K562 (cell line): Measurements from ENCODE around the gene IFT122. TPM values are rescaled to one million over a fixed set of nuclear protein-coding genes. Genes with fewer than 3 reads are reported as not detected.

Source experiments
- ATAC-seq: fragments of 200-7000 bp; cut with Tn5 transposase; 3 replicates; pipeline ENCODE4 v1.9.1; 2020; ENCODE audit warnings: moderate library complexity
- BruUV-seq: library from RNA; stranded (reverse); fragments of 400-500 nt; replicated peaks from 2 replicates; lab custom pipeline; 2021; lab: Mats Ljungman, UMichigan
- CTCF ChIA-PET: fragments of 300-600 bp; formaldehyde crosslinking; extraction: SDS; loops from one replicate; lab custom pipeline; 2021; ENCODE audit warnings: low intra/inter-chr PET ratio; lab: Yijun Ruan, JAX
- POLR2A ChIA-PET: fragments of 300-600, 350-650 bp; sonication (Branson Sonifier 250); formaldehyde crosslinking; extraction: SDS; loops from one replicate; lab custom pipeline; 2021; ENCODE audit warnings: antibody characterized with exemption, inconsistent platforms; lab: Yijun Ruan, JAX
- DNase-seq, 4 experiments: peaks; one replicate each; pipeline versions ENCODE4 v3.0.0 to v3.0.0-alpha.2; 2011 to 2018; ENCODE audit warnings: low spot score in 3 of 4, mixed read lengths in 3 of 4; ENCODE audit errors: extremely low read depth in 1 of 4
- FAIRE-seq: peaks from 2 replicates; lab custom pipeline; 2011; peaks lifted over from hg19 to GRCh38; lab: Jason Lieb, UNC
- H2AFZ ChIP-seq: 2 replicates; pipeline ENCODE4 v1.6.0; 2011; ENCODE audit warnings: low read depth, low read length, control low read depth, inconsistent platforms
- H3K27ac ChIP-seq: fragments of 200-600 bp; 3 replicates; pipeline ENCODE4 v1.8.0; 2011; ENCODE audit warnings: low read depth, mild to moderate bottlenecking, control low read depth, inconsistent platforms, low read length, moderate library complexity, mixed read lengths; ENCODE audit errors: extremely low read depth
- H3K27me3 ChIP-seq, 2 experiments: fragments of 300-600 bp in 1 of 2; 2 replicates in 1 of 2; 3 replicates in 1 of 2; pipeline versions ENCODE4 v1.6.0 to v1.8.0; 2011; ENCODE audit warnings: inconsistent platforms in 2 of 2, low read length in 2 of 2, mild to moderate bottlenecking in 1 of 2, mixed read lengths in 1 of 2, moderate library complexity in 1 of 2; ENCODE audit not compliant: control insufficient read depth in 2 of 2, insufficient read depth in 2 of 2
- H3K36me3 ChIP-seq: fragments of 300-600 bp; 3 replicates; pipeline ENCODE4 v1.8.0; 2011; ENCODE audit warnings: mild to moderate bottlenecking, low read length, inconsistent platforms; ENCODE audit not compliant: control insufficient read depth, insufficient read depth
- H3K4me1 ChIP-seq, 2 experiments: fragments of 200-600 bp in 1 of 2; replicated peaks in 1 of 2; 2 replicates in 1 of 2; 3 replicates in 1 of 2; pipeline versions ENCODE4 v1.5.1 to v1.8.0; 2011; ENCODE audit warnings: inconsistent platforms in 2 of 2, low read length in 2 of 2, mild to moderate bottlenecking in 1 of 2, mixed read lengths in 1 of 2, moderate library complexity in 1 of 2; ENCODE audit not compliant: control insufficient read depth in 2 of 2, insufficient read depth in 2 of 2
- H3K4me2 ChIP-seq: 2 replicates; pipeline ENCODE4 v1.6.1; 2011; ENCODE audit warnings: low read length, control low read depth, inconsistent platforms, mixed read lengths; ENCODE audit not compliant: insufficient read depth
- H3K4me3 ChIP-seq: fragments of 200-600 bp; sonication (generic), shearing (Covaris generic); 2 replicates; pipeline ENCODE4 v1.5.1; 2016; ENCODE audit warnings: control low read depth, inconsistent platforms
- H3K79me2 ChIP-seq: fragments of 200-600 bp; 3 replicates; pipeline ENCODE4 v1.8.0; 2011; ENCODE audit warnings: low read length, inconsistent platforms; ENCODE audit not compliant: control insufficient read depth, insufficient read depth
- H3K9ac ChIP-seq, 2 experiments: 2 replicates each; pipeline versions ENCODE4 v1.6.0 to v1.6.1; 2011; ENCODE audit warnings: low read depth in 2 of 2, low read length in 2 of 2, control low read depth in 1 of 2, inconsistent platforms in 1 of 2, mild to moderate bottlenecking in 1 of 2, mixed read lengths in 1 of 2; ENCODE audit not compliant: insufficient read depth in 1 of 2
- H3K9me1 ChIP-seq: one replicate; pipeline ENCODE4 v1.6.0; 2011; ENCODE audit warnings: inconsistent platforms, mild to moderate bottlenecking, low read length, moderate library complexity; ENCODE audit not compliant: control insufficient read depth, insufficient read depth
- H3K9me3 ChIP-seq: replicated peaks from 2 replicates; pipeline ENCODE4 v1.5.1; 2011; ENCODE audit warnings: low read depth, low read length, inconsistent platforms; ENCODE audit not compliant: control insufficient read depth, insufficient read depth
- H4K20me1 ChIP-seq: replicated peaks from 2 replicates; pipeline ENCODE4 v1.6.1; 2011; ENCODE audit warnings: low read length, inconsistent platforms, mixed read lengths; ENCODE audit not compliant: control insufficient read depth, insufficient read depth
- CBFB ChIP-seq: sonication (generic); formaldehyde crosslinking; IDR thresholded peaks from 2 replicates; pipeline ENCODE4 v1.4.0; 2020; ENCODE audit warnings: mild to moderate bottlenecking, missing genetic modification reagents
- ERF ChIP-seq: fragments of 450-650 bp; formaldehyde crosslinking; IDR thresholded peaks from 2 replicates; pipeline ENCODE4 v1.4.0; 2020; ENCODE audit warnings: mild to moderate bottlenecking, mixed read lengths
- MAFG ChIP-seq: fragments of 450-650 bp; conservative IDR thresholded peaks from 2 replicates; pipeline ENCODE4 v1.6.1; 2016; ENCODE audit warnings: missing genetic modification characterization, missing compliant biosample characterization
- MEF2A ChIP-seq: IDR thresholded peaks from 2 replicates; pipeline ENCODE4 v1.6.1; 2011; ENCODE audit warnings: low read depth, mild to moderate bottlenecking, low read length, moderate library complexity; ENCODE audit not compliant: control insufficient read depth
- MLX ChIP-seq, 2 experiments: fragments of 450-650 bp in 1 of 2; sonication (generic) in 1 of 2; formaldehyde crosslinking; conservative IDR thresholded peaks; 2 replicates each; pipeline versions ENCODE4 v1.4.0 to v1.8.1; 2020 to 2022; ENCODE audit warnings: mild to moderate bottlenecking in 1 of 2, missing genetic modification reagents in 1 of 2
- NBN ChIP-seq: fragments of 450-650 bp; IDR thresholded peaks from 2 replicates; pipeline ENCODE4 v1.6.1; 2016; ENCODE audit warnings: low read depth, mild to moderate bottlenecking
- NCOA6 ChIP-seq: fragments of 450-650 bp; IDR thresholded peaks from 2 replicates; pipeline ENCODE4 v1.6.1; 2017; ENCODE audit warnings: mild to moderate bottlenecking
- PKNOX1 ChIP-seq: fragments of 450-650 bp; IDR thresholded peaks from 2 replicates; pipeline ENCODE4 v1.6.1; 2016
- POLR2G ChIP-seq: fragments of 200-400 bp; formaldehyde crosslinking; IDR thresholded peaks from 2 replicates; pipeline ENCODE4 v1.6.1; 2017; ENCODE audit warnings: low read depth, mild to moderate bottlenecking, antibody characterized with exemption, low read length, moderate library complexity
- PRMT5 ChIP-seq: sonication (generic); formaldehyde crosslinking; IDR thresholded peaks from 2 replicates; pipeline ENCODE4 v1.5.0; 2020; ENCODE audit warnings: missing genetic modification reagents
- PURB ChIP-seq: sonication (generic); formaldehyde crosslinking; IDR thresholded peaks from 2 replicates; pipeline ENCODE4 v1.9.0; 2021; ENCODE audit warnings: low read depth, mild to moderate bottlenecking, missing genetic modification reagents
- SPI1 ChIP-seq: IDR thresholded peaks from 2 replicates; pipeline ENCODE4 v1.6.1; 2011; ENCODE audit warnings: low read depth, low read length, control low read depth, borderline replicate concordance
- SRF ChIP-seq, 2 experiments: fragments of 250-450, 450-650 bp in 1 of 2; sonication (Bioruptor Pico) in 1 of 2; sonication (generic) in 1 of 2; formaldehyde crosslinking; IDR thresholded peaks; 2 replicates each; pipeline versions ENCODE4 v1.5.0 to v1.5.1; 2020 to 2022; ENCODE audit warnings: mild to moderate bottlenecking in 1 of 2, missing genetic modification reagents in 1 of 2
- XRCC5 ChIP-seq: fragments of 200-400 bp; formaldehyde crosslinking; IDR thresholded peaks from 2 replicates; pipeline ENCODE4 v1.6.1; 2017; ENCODE audit warnings: low read depth, mild to moderate bottlenecking, low read length
- ZNF184 ChIP-seq: sonication (generic); formaldehyde crosslinking; IDR thresholded peaks from 2 replicates; pipeline ENCODE4 v1.5.0; 2020; ENCODE audit warnings: missing genetic modification reagents
- ZNF239 ChIP-seq: fragments of 250-450 bp; sonication (Bioruptor Pico); IDR thresholded peaks from 2 replicates; pipeline ENCODE4 v1.4.0; 2020; ENCODE audit warnings: mild to moderate bottlenecking
- ZNF408 ChIP-seq: fragments of 250-450 bp; sonication (Bioruptor Pico); IDR thresholded peaks from 2 replicates; pipeline ENCODE4 v1.4.0; 2020; ENCODE audit warnings: low read depth, mild to moderate bottlenecking, moderate library complexity
- WGBS: fragments of 100-300 bp; shearing (Covaris generic); methylation state at CpG from one replicate; pipeline ENCODE4 v1.1.6; 2016; ENCODE audit warnings: low coverage, mixed read lengths; ENCODE audit not compliant: insufficient coverage; ENCODE audit errors: missing lambda C conversion rate; 5-methylcytosine and 5-hydroxymethylcytosine counted together
- in situ Hi-C: fragments of 300-500 bp; cut with MboI; formaldehyde crosslinking; loops from 4 replicates; pipeline ENCODE4 v1.15.0; 2018; ENCODE audit warnings: inconsistent platforms, mixed read lengths
- intact Hi-C: fragments of 100-400 bp; cut with micrococcal nuclease; formaldehyde crosslinking; loops from 2 replicates; pipeline ENCODE4 v1.14.2; 2022
- polyA plus RNA-seq, 8 experiments: library from polyadenylated mRNA; depleted of rRNA in 4 of 8; stranded (reverse) in 5 of 8; unstranded in 3 of 8; fragments of >200 nt; fragmentation: Nextera tagmentation in 2 of 8; fragmentation: Illumina TruSeq in 1 of 8; extraction: Ambion mirVana in 2 of 8; extraction: Trizol in 1 of 8; gene quantifications; 2 replicates each; pipeline versions ENCODE4 v1.2.1 to v1.2.3, GENCODE V29; 2011 to 2014; ENCODE audit warnings: inconsistent platforms in 1 of 8, missing spikeins in 1 of 8
- total RNA-seq, 7 experiments: library from RNA; depleted of rRNA in 6 of 7; stranded (reverse); fragments of >200 nt in 6 of 7; fragmentation: Illumina TruSeq in 2 of 7; extraction: Trizol in 2 of 7; gene quantifications; 2 replicates each; pipeline versions ENCODE4 v1.2.1 to v1.2.3, GENCODE V29; 2011 to 2021; ENCODE audit warnings: low replicate concordance in 1 of 7

Gene IFT122
- total and polyA plus RNA-seq, 9 of the 15 experiments (the other 6 are each of a cell fraction or from before 2014, with no cell fraction given), result 2.4 to 11.5 (median 7.7) TPM

- BruUV-seq, result no TSS peak
- CTCF ChIA-PET, result no interaction called here
- Histone ChIP-seq H2AFZ (no peak overlapping the region), H3K79me2 (peaks cover 17% of the 10 kb centered on the region), H3K9me3 (no peaks in the 10 kb centered on the region), H3K27me3 (no peaks in the 10 kb centered on the region), H4K20me1 (no peaks in the 10 kb centered on the region), H3K27ac (no peak overlapping the region), H3K4me1 (peaks cover 0 to 7% of the 10 kb centered on the region in 2 experiments; a peak in 4 of 5 replicates)
- 58% methylated on average over 4 of the region's 4 CpGs for WGBS
- in situ Hi-C loops, result no loop called here
- DNase-seq (no peak), FAIRE-seq (no peak)
- TF ChIP-seq SPI1 (peak; percentile 79), CBFB (CRISPR knock-in tag) (no peak), SRF (CRISPR knock-in tag; IDR thresholded peaks at IDR 0.05) (no peak), MAFG (tag) (no peak), ERF (no peak)
- TF ChIP-seq, all 486 proteins: peak for 1
- Histone ChIP-seq H3K4me3 (no peak overlapping the region), H3K9me1 (no peaks in the 10 kb centered on the region), H3K9ac (no peak overlapping the region; a peak in 1 of 4 replicates), H3K36me3 (peaks cover under 1% of the 10 kb centered on the region; the same call in 1 of the 3 replicates), H3K4me2 (no peak overlapping the region)
- intact Hi-C loops, result no loop called here
- POLR2A ChIA-PET, result no interaction called here
- ATAC-seq, result no peak
Observed at GRCh38 chr3:129402616-129403015, 37.4 kb upstream of the IFT122 start.

- WGBS, result 46% methylated on average over 4 of the region's 7 CpGs
- H3K9me3 ChIP-seq, result no peaks in the 10 kb centered on the region
- BruUV-seq, result no TSS peak
- H2AFZ ChIP-seq, result no peak overlapping the region
- peaks cover 8% of the 10 kb centered on the region for H3K79me2 ChIP-seq
- ATAC-seq, result no peak
- H3K9me1 ChIP-seq, result no peaks in the 10 kb centered on the region
- H3K4me3 ChIP-seq, result no peak overlapping the region
- no peak for DNase-seq
- H3K36me3 ChIP-seq, result no peaks in the 10 kb centered on the region
- no peak overlapping the region for H3K27ac ChIP-seq
- peaks cover 0 to 7% of the 10 kb centered on the region in 2 experiments; a peak in 3 of 5 replicates for H3K4me1 ChIP-seq
- ChIA-PET POLR2A (interaction anchor here (1.0 to 1.3 kb wide), 2 partner anchors 9 to 36 kb away, joined by 3 to 4 read pairs; partner anchors contain the start of genes IFT122 and MBD4), CTCF (no interaction called here)
- intact Hi-C loops (no loop called here), in situ Hi-C loops (no loop called here)
- H3K9ac ChIP-seq, result no peak overlapping the region; a peak in 1 of 4 replicates
- H4K20me1 ChIP-seq, result no peaks in the 10 kb centered on the region
- no peaks in the 10 kb centered on the region for H3K27me3 ChIP-seq
- no peak overlapping the region for H3K4me2 ChIP-seq
- no peak for FAIRE-seq
- TF ChIP-seq PURB (CRISPR knock-in tag), result no peak
- no peak for TF ChIP-seq NBN
- TF ChIP-seq ZNF184 (CRISPR knock-in tag), result no peak
- TF ChIP-seq POLR2G, result no peak
- no peak for TF ChIP-seq PKNOX1
- no peak for TF ChIP-seq NCOA6
- no peak for TF ChIP-seq MEF2A
- no peak for TF ChIP-seq ZNF239 (CRISPR knock-in tag)
- no peak for TF ChIP-seq MLX (CRISPR knock-in tag; conservative IDR thresholded peaks at IDR 0.05)
- TF ChIP-seq PRMT5 (CRISPR knock-in tag), result no peak
- no peak for TF ChIP-seq XRCC5
- TF ChIP-seq ZNF408 (CRISPR knock-in tag), result no peak
Observed at GRCh38 chr3:129403450-129403849, 36.6 kb upstream of the IFT122 start.
